GM12878 (cell line): ENCODE data around the gene GTPBP10. TPM values are rescaled to one million over a fixed set of nuclear protein-coding genes. Genes with fewer than 3 reads are reported as not detected.

ENCODE experiments used
- ATAC-seq: fragments of 200-7000 bp; cut with Tn5 transposase; 3 replicates; pipeline ENCODE4 v1.9.1; 2020; ENCODE audit warnings: mild to moderate bottlenecking, moderate library complexity
- BruUV-seq: library from RNA; stranded (reverse); fragments of 400-500 nt; replicated peaks from 2 replicates; lab custom pipeline; 2021; lab: Mats Ljungman, UMichigan
- CTCF ChIA-PET: fragments of 300-600 bp; sonication (Branson Sonifier 250); formaldehyde crosslinking; extraction: SDS; loops from one replicate; lab custom pipeline; 2021; ENCODE audit warnings: inconsistent platforms; lab: Yijun Ruan, JAX
- POLR2A ChIA-PET: fragments of 350-600 bp; formaldehyde crosslinking; extraction: SDS; loops from one replicate; lab custom pipeline; 2021; ENCODE audit warnings: inconsistent platforms; lab: Charles Lee
- RAD21 ChIA-PET: fragments of 300-600 bp; sonication (Branson Sonifier 250); formaldehyde crosslinking; loops from one replicate; lab custom pipeline; 2023; ENCODE audit warnings: antibody characterized with exemption; ENCODE audit not compliant: unreplicated experiment; lab: Charles Lee
- SMC1A ChIA-PET: fragments of 300-600 bp; sonication (Branson Sonifier 250); formaldehyde crosslinking; loops from one replicate; lab custom pipeline; 2023; ENCODE audit not compliant: unreplicated experiment, uncharacterized antibody; lab: Charles Lee
- DNase-seq: peaks from one replicate; pipeline ENCODE4 v3.0.0-alpha.2; 2011; ENCODE audit warnings: low read depth, low spot score
- FAIRE-seq: peaks from 3 replicates; lab custom pipeline; 2011; peaks lifted over from hg19 to GRCh38; lab: Jason Lieb, UNC
- H2AFZ ChIP-seq: 2 replicates; pipeline ENCODE4 v1.6.0; 2011; ENCODE audit warnings: low read depth, low read length, control low read depth; ENCODE audit not compliant: control insufficient read depth
- H3K27ac ChIP-seq: 2 replicates; pipeline ENCODE4 v1.5.1; 2011; ENCODE audit warnings: control low read depth; ENCODE audit not compliant: control insufficient read depth, insufficient read depth
- H3K27me3 ChIP-seq, 2 experiments: replicated peaks in 1 of 2; 2 replicates each; pipeline versions ENCODE4 v1.6.0 to v1.6.1; 2011; ENCODE audit warnings: low read length in 1 of 2; ENCODE audit not compliant: control insufficient read depth in 2 of 2, insufficient read depth in 2 of 2
- H3K36me3 ChIP-seq, 2 experiments: 2 replicates each; pipeline ENCODE4 v1.5.1; 2011; ENCODE audit warnings: low read length in 1 of 2; ENCODE audit not compliant: control insufficient read depth in 2 of 2, insufficient read depth in 2 of 2
- H3K4me1 ChIP-seq: 2 replicates; pipeline ENCODE4 v1.6.1; 2011; ENCODE audit warnings: mild to moderate bottlenecking, low read length, moderate library complexity, mixed read lengths; ENCODE audit not compliant: control insufficient read depth, insufficient read depth
- H3K4me2 ChIP-seq: 2 replicates; pipeline ENCODE4 v1.6.0; 2011; ENCODE audit warnings: control low read depth; ENCODE audit not compliant: control insufficient read depth, insufficient read depth
- H3K4me3 ChIP-seq: fragments of 200-600 bp; sonication (generic); 2 replicates; pipeline ENCODE4 v1.5.1; 2016
- H3K79me2 ChIP-seq: 2 replicates; pipeline ENCODE4 v1.6.0; 2011; ENCODE audit warnings: low read length; ENCODE audit not compliant: control insufficient read depth, insufficient read depth
- H3K9ac ChIP-seq: 2 replicates; pipeline ENCODE4 v1.8.0; 2011; ENCODE audit warnings: low read length, control low read depth, mixed read lengths; ENCODE audit not compliant: control insufficient read depth, insufficient read depth
- H3K9me3 ChIP-seq: replicated peaks from 3 replicates; pipeline ENCODE4 v1.5.1; 2011; ENCODE audit warnings: mild to moderate bottlenecking, low read length; ENCODE audit not compliant: control insufficient read depth, insufficient read depth
- H4K20me1 ChIP-seq: 2 replicates; pipeline ENCODE4 v1.6.0; 2011; ENCODE audit not compliant: control insufficient read depth, insufficient read depth
- POLR2AphosphoS2 ChIP-seq: IDR thresholded peaks from 2 replicates; pipeline ENCODE4 v1.6.1; 2011; ENCODE audit warnings: low read depth, mild to moderate bottlenecking, low read length, improper control_type of control experiment, moderate library complexity
- SMC3 ChIP-seq: IDR thresholded peaks from 2 replicates; pipeline ENCODE4 v1.6.1; 2011; ENCODE audit warnings: low read length, improper control_type of control experiment, borderline replicate concordance
- TCF7 ChIP-seq: IDR thresholded peaks from 2 replicates; pipeline ENCODE4 v1.6.1; 2014; ENCODE audit warnings: antibody characterized with exemption, borderline replicate concordance
- YBX1 ChIP-seq: fragments of 450-650 bp; IDR thresholded peaks from 2 replicates; pipeline ENCODE4 v1.6.1; 2016; ENCODE audit warnings: antibody characterized with exemption
- YY1 ChIP-seq: IDR thresholded peaks from 2 replicates; pipeline ENCODE4 v1.6.1; 2011; ENCODE audit warnings: low read depth, mild to moderate bottlenecking, low read length
- in situ Hi-C: fragments of 300-500 bp; cut with MboI; formaldehyde crosslinking; loops from 9 replicates; pipeline ENCODE4 v1.14.3; 2018; ENCODE audit warnings: mixed read lengths
- intact Hi-C: fragments of 100-400 bp; cut with micrococcal nuclease; formaldehyde crosslinking; loops from one replicate; pipeline ENCODE4 v1.14.2; 2022; ENCODE audit not compliant: unreplicated experiment
- polyA plus RNA-seq, 11 experiments: library from polyadenylated mRNA; depleted of rRNA in 4 of 11; unstranded in 6 of 11; stranded (reverse) in 5 of 11; fragments of >200 nt; fragmentation: Nextera tagmentation in 4 of 11; fragmentation: Illumina TruSeq in 1 of 11; extraction: Ambion mirVana in 4 of 11; extraction: Trizol in 1 of 11; gene quantifications; 1 replicate in 1 of 11; 2 replicates in 10 of 11; pipeline versions ENCODE4 v1.2.1 to v1.2.3, GENCODE V29; 2011 to 2016; ENCODE audit warnings: inconsistent platforms in 2 of 11, missing spikeins in 2 of 11, low read depth in 1 of 11
- total RNA-seq, 4 experiments: library from RNA; depleted of rRNA in 3 of 4; stranded (reverse); fragments of >200 nt in 3 of 4; fragmentation: Illumina TruSeq in 1 of 4; extraction: Trizol in 1 of 4; gene quantifications; 2 replicates each; pipeline versions ENCODE4 v1.2.1 to v1.2.3, GENCODE V29; 2013 to 2021
- TF ChIP-seq, protein P1 (sequence below): fragments of 450-650 bp; IDR thresholded peaks from 2 replicates; pipeline ENCODE4 v1.6.1; 2017; ENCODE audit warnings: low read depth, mild to moderate bottlenecking, moderate library complexity

The GTPBP10 gene
- total and polyA plus RNA-seq, 10 of the 15 experiments (the other 5 are each of a cell fraction or from before 2014, with no cell fraction given), result 10.1 to 41.0 (median 33.0) TPM

DNA sequence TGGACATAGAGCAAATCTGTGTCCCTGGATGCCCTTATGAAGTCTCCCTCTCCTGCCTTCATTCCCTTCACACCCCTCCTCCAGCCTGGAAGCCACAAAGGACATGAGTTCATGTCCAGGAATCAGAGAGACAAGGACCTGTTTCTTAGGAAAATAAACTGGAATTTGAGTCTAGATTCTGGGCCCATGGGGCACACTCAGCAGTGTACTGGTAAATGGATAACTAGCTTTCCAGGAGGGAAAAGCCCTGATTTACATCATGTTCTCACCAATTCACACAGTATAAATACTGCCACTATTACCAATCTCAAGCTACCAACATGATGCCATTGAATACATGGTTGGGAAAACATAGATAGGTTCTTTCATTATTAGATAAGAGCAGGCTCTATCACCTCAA, 35.3 kb upstream of the GTPBP10 start:
- no peak overlapping the region for H2AFZ ChIP-seq
- TF ChIP-seq SMC3 (no peak), YBX1 (no peak), POLR2AphosphoS2 (no peak), YY1 (no peak), TCF7 (no peak)
- TF ChIP-seq, protein P1, sequence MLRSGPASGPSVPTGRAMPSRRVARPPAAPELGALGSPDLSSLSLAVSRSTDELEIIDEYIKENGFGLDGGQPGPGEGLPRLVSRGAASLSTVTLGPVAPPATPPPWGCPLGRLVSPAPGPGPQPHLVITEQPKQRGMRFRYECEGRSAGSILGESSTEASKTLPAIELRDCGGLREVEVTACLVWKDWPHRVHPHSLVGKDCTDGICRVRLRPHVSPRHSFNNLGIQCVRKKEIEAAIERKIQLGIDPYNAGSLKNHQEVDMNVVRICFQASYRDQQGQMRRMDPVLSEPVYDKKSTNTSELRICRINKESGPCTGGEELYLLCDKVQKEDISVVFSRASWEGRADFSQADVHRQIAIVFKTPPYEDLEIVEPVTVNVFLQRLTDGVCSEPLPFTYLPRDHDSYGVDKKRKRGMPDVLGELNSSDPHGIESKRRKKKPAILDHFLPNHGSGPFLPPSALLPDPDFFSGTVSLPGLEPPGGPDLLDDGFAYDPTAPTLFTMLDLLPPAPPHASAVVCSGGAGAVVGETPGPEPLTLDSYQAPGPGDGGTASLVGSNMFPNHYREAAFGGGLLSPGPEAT, result no peak
- TF ChIP-seq, all 136 proteins: peak for 0
- Histone ChIP-seq H3K9ac (no peak overlapping the region), H3K4me3 (no peak overlapping the region), H3K79me2 (no peaks in the 10 kb centered on the region), H3K4me1 (no peaks in the 10 kb centered on the region), H3K36me3 (no peaks in the 10 kb centered on the region), H3K27ac (no peak overlapping the region), H3K4me2 (no peak overlapping the region), H3K9me3 (no peaks in the 10 kb centered on the region), H3K27me3 (no peaks in the 10 kb centered on the region), H4K20me1 (no peaks in the 10 kb centered on the region)
- no peak for DNase-seq
- ChIA-PET CTCF (interaction anchor here (0.9 to 7.0 kb wide), 9 partner anchors 13 to 158 kb away, joined by 3 to 121 read pairs (median 17); partner anchors contain the start of gene STEAP1), RAD21 (interaction anchor here (2.7 kb wide), 1 partner anchor 117 kb away, joined by 37 read pairs; no protein-coding TSS in a partner anchor), POLR2A (no interaction called here), SMC1A (interaction anchor here (1.1 to 4.0 kb wide), 5 partner anchors 13 to 131 kb away, joined by 3 to 35 read pairs (median 4); no protein-coding TSS in a partner anchor)
- BruUV-seq, result no TSS peak
- no peak for FAIRE-seq
- intact Hi-C loops (no loop called here), in situ Hi-C loops (no loop called here)
- no peak for ATAC-seq
